ENCODE data around the gene STPG2. TPM values are rescaled to one million over a fixed set of nuclear protein-coding genes. Genes with fewer than 3 reads are reported as not detected.

STPG2 gene
- total RNA-seq, 4 donors from 2014 or later: 1.5 to 2.8 (median 2.1) TPM

DNA sequence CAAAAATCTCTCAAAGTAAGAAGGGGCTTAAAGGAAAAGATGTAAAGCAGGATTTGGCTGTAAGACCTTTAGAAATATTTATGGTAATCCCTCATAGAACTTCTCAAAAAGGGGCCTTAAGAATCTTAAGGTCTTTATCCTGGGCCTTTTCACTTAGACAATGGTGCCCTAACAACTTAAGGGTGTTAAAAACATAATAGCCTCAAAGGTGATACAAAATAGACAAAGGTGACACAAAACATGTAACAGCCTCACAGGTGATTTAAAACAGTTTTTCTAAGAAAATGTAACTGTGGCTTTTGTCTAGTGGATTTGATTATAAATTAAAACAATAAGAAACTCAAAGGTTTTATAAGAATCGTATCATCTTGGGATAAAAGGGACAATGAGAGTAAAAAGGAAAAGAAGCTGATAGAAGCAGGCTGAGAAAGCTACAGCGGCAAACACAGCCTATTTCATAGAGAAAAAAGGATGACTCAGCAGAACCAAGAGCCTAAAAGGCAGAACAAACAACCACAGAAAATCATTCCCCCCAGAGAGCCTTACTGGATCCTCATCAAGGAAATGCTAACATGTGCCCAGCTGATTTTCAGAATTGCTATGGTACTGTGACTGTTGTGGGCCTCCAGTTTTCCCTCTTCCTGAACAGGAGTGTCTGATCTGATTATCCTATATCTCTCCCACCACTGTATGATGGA lies 164.3 kb downstream of the STPG2 start:
- no peak for DNase-seq
- TF ChIP-seq, protein P1, sequence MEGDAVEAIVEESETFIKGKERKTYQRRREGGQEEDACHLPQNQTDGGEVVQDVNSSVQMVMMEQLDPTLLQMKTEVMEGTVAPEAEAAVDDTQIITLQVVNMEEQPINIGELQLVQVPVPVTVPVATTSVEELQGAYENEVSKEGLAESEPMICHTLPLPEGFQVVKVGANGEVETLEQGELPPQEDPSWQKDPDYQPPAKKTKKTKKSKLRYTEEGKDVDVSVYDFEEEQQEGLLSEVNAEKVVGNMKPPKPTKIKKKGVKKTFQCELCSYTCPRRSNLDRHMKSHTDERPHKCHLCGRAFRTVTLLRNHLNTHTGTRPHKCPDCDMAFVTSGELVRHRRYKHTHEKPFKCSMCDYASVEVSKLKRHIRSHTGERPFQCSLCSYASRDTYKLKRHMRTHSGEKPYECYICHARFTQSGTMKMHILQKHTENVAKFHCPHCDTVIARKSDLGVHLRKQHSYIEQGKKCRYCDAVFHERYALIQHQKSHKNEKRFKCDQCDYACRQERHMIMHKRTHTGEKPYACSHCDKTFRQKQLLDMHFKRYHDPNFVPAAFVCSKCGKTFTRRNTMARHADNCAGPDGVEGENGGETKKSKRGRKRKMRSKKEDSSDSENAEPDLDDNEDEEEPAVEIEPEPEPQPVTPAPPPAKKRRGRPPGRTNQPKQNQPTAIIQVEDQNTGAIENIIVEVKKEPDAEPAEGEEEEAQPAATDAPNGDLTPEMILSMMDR (IDR thresholded peaks at IDR 0.05): no peak
- no peak for TF ChIP-seq POLR2A (IDR thresholded peaks at IDR 0.05)
- Histone ChIP-seq H3K9me3 (no peaks in the 10 kb centered on the region), H3K27ac (no peak overlapping the region), H3K36me3 (no peaks in the 10 kb centered on the region), H3K4me1 (no peaks in the 10 kb centered on the region), H3K27me3 (no peaks in the 10 kb centered on the region), H3K4me3 (replicated peaks in 1 of 3) (no peak overlapping the region)
- intact Hi-C loops (cut with DNase I): no loop called here
- 89% methylated on average over 2 of the region's 2 CpGs for WGBS, 2 donors

DNA sequence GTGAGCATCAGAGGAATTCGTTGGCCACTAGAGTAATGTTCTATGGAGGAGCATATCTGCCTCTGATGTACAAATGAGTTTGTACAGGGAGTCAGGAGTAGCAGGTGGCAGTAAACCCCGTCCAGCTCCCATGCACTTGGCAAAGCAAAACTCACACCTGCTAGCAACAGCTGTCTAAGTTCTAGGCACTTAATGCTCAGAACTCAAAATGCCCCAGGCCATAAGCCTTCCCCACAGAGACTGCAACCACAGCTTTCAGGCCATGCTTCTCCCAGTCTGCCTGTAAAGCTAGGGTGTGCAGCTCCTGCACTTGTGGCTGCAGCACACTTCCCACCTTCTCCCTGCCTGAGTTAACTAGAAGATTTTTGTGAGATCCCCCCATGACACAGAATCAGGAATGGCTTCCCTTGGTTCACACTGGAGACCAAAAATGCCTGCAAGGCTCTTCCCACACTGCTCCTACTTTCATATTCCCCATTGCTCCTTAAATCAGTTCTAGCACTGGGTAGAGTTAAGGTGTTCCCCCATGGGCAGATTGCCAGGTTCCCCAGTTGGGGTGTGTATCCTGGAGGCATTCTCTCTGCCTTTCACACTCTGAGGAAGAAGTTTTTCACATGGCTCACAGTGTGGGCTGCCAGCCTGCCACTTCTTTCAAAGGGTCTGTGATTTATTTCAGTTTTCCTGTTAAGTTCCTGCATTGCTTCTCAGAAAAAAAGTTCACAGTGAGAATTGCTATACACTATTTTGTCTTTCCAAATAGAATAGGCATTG lies 189.9 kb downstream of the STPG2 start:
- Histone ChIP-seq H3K9me3 (no peaks in the 10 kb centered on the region), H3K27me3 (no peaks in the 10 kb centered on the region), H3K4me3 (replicated peaks in 1 of 3) (no peak overlapping the region), H3K36me3 (no peaks in the 10 kb centered on the region), H3K4me1 (no peaks in the 10 kb centered on the region), H3K27ac (no peak overlapping the region)
- TF ChIP-seq POLR2A (IDR thresholded peaks at IDR 0.05): no peak
- TF ChIP-seq, protein P1 (IDR thresholded peaks at IDR 0.05): no peak
- WGBS, 2 donors: 61 to 72% methylated on average over 2 of the region's 2 CpGs
- DNase-seq: no peak
- intact Hi-C loops (cut with DNase I): no loop called here

DNA sequence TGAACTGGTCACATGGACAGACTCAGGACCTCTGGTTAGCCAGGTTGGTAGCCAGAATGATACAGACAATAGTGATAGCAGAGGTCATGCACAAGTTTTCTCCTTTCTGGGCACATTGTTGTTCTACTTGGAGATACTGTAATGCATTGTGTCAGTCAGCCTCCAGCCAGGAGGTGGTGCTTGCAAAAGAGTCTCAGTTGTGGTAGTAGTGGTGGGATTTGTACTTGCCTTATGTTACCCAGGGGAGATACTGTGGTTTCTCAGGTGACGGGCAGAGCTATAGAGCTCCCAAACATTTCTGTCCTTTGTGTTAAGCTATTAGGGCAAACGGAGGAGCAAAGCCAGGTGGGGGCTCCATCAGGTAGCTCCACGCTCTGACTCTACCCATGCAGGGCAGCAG lies 190.5 kb downstream of the STPG2 start:
- Histone ChIP-seq H3K27me3 (no peaks in the 10 kb centered on the region), H3K27ac (no peak overlapping the region), H3K4me3 (replicated peaks in 1 of 3) (no peak overlapping the region), H3K9me3 (no peaks in the 10 kb centered on the region), H3K36me3 (no peaks in the 10 kb centered on the region), H3K4me1 (no peaks in the 10 kb centered on the region)
- TF ChIP-seq POLR2A (IDR thresholded peaks at IDR 0.05): no peak
- TF ChIP-seq, protein P1 (IDR thresholded peaks at IDR 0.05): no peak
- intact Hi-C loops (cut with DNase I): no loop called here
- WGBS, 2 donors: 85 to 86% methylated on average over 3 of the region's 3 CpGs
- DNase-seq: no peak

DNA sequence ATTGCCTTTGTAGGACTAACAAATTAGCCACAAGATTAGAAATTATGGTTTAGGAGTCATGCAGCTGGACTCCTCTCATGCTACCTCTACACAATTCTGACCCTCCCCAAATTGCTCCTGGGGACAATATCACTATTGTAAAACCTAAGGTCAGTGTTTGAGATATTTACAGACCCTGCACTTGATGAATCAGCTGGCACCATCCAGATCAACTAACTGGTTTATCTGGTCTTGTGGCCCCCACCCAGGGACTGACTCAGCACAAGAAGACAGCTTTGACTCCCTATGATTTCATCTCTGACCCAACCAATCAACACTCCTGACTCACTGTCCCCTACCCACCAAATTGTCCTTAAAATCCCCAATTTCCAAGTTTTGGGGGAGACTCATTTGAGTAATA lies 192.4 kb downstream of the STPG2 start:
- TF ChIP-seq, protein P1 (IDR thresholded peaks at IDR 0.05): no peak
- TF ChIP-seq POLR2A (IDR thresholded peaks at IDR 0.05): no peak
- H3K36me3 ChIP-seq: no peaks in the 10 kb centered on the region
- H3K4me1 ChIP-seq: no peaks in the 10 kb centered on the region
- no peak for DNase-seq
- H3K27ac ChIP-seq: no peak overlapping the region
- intact Hi-C loops (cut with DNase I): no loop called here
- H3K4me3 ChIP-seq (replicated peaks in 1 of 3): no peak overlapping the region
- H3K9me3 ChIP-seq: no peaks in the 10 kb centered on the region
- H3K27me3 ChIP-seq: no peaks in the 10 kb centered on the region

DNA sequence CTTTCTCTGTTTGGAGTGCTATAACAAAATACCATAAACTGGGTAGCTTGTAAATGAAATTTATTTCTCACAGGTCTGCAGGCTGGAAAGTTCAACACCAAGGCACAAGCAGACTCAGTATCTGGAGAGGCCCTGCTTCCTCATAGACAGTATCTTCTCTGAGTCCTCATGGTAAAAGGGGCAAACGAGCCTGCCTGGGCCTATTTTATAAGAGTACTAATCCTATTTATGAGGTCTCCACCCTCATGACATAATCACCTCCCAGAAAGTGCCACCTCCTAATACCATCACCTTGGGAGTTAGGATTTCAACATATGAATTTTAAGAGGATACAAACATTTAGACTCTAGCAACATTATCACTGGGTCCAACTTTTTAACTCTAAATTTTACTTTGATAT lies 200.3 kb downstream of the STPG2 start:
- no peak for TF ChIP-seq POLR2A (IDR thresholded peaks at IDR 0.05)
- TF ChIP-seq, protein P1 (IDR thresholded peaks at IDR 0.05): no peak
- H3K27me3 ChIP-seq: no peaks in the 10 kb centered on the region
- H3K4me1 ChIP-seq: no peaks in the 10 kb centered on the region
- H3K27ac ChIP-seq: no peak overlapping the region
- H3K9me3 ChIP-seq: no peaks in the 10 kb centered on the region
- DNase-seq: no peak
- intact Hi-C loops (cut with DNase I): no loop called here
- H3K36me3 ChIP-seq: no peaks in the 10 kb centered on the region
- WGBS, 2 donors: 73 to 84% methylated on average over 1 of the region's 1 CpG
- no peak overlapping the region for H3K4me3 ChIP-seq (replicated peaks in 1 of 3)
